IMR-90 (cell line): ENCODE data around the gene FGFR4.

Experiments used
- FOS ChIP-seq: fragments of 150-350 bp; IDR thresholded peaks from 2 replicates; pipeline ENCODE4 v1.6.1; 2016; ENCODE audit warnings: low read depth, low read length
- MAFK ChIP-seq: IDR thresholded peaks from 2 replicates; pipeline ENCODE4 v1.6.1; 2012; ENCODE audit warnings: low read depth, low read length, improper control_type of control experiment
- POLR2A ChIP-seq: IDR thresholded peaks from 2 replicates; pipeline ENCODE4 v1.6.1; 2012; ENCODE audit warnings: mild to moderate bottlenecking, low read depth, low read length
- TF ChIP-seq, protein P1 (sequence below): conservative IDR thresholded peaks from 2 replicates; pipeline ENCODE4 v1.5.1; 2012; ENCODE audit warnings: mild to moderate bottlenecking, low read depth, low read length, improper control_type of control experiment

DNA sequence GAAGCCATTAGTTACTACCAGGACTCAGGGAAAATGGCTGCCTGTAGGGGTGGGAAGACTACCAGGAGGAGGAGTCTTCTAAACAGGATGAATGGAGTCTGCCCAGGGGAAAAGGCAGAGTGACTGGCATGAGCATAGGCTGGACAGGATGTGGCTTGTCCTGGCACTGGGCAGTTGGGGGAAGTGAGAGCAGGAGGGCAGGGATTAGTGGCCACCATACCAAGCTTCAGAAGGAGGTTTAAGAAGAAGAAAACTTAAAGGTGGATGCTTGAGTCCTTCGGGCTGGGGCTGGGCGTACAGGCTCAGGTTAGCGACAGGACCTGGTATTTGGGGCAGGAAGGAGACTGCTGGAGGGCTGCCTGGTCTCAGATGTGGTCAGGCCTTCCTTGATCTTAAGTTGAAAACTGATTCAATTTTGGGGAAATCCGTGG is 41.9 kb downstream of the FGFR4 start:
- TF ChIP-seq FOS (no peak), MAFK (no peak), POLR2A (no peak)
- TF ChIP-seq, protein P1, sequence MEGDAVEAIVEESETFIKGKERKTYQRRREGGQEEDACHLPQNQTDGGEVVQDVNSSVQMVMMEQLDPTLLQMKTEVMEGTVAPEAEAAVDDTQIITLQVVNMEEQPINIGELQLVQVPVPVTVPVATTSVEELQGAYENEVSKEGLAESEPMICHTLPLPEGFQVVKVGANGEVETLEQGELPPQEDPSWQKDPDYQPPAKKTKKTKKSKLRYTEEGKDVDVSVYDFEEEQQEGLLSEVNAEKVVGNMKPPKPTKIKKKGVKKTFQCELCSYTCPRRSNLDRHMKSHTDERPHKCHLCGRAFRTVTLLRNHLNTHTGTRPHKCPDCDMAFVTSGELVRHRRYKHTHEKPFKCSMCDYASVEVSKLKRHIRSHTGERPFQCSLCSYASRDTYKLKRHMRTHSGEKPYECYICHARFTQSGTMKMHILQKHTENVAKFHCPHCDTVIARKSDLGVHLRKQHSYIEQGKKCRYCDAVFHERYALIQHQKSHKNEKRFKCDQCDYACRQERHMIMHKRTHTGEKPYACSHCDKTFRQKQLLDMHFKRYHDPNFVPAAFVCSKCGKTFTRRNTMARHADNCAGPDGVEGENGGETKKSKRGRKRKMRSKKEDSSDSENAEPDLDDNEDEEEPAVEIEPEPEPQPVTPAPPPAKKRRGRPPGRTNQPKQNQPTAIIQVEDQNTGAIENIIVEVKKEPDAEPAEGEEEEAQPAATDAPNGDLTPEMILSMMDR = no peak
